ENCODE results near the gene PWWP2B. TPM values are rescaled to one million over a fixed set of nuclear protein-coding genes. Genes with fewer than 3 reads are reported as not detected.

Gene PWWP2B
- total RNA-seq, 1 experiment from 2014 or later, result 10.0 TPM

DNA sequence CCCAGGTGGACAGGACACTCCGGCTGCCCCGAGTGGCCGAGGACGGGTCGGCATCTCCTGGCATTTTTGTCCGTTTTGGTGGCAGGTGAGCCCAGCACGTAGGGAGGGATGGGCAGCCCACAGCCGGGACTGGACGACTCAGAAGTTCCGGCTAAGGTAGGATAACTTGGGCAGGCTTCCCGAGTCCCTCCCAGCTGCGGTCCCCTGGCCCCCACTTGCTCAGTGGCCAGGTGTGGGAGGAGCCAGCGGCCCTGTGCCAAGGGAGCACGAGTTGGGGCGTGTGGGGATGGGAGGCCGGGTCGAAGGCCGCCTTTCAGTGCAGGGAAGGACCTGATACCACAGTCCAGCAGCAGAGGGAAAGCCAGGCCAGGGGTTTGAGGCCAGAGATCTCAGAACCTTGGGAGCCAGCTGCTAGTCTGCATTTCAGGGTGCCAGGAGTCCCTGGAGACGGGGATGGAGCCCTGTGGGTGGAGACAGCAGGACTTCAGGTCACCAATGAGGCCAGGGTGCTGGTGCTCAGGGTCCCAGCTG lies 58.5 kb downstream of the PWWP2B start:
- TF ChIP-seq, protein P1, sequence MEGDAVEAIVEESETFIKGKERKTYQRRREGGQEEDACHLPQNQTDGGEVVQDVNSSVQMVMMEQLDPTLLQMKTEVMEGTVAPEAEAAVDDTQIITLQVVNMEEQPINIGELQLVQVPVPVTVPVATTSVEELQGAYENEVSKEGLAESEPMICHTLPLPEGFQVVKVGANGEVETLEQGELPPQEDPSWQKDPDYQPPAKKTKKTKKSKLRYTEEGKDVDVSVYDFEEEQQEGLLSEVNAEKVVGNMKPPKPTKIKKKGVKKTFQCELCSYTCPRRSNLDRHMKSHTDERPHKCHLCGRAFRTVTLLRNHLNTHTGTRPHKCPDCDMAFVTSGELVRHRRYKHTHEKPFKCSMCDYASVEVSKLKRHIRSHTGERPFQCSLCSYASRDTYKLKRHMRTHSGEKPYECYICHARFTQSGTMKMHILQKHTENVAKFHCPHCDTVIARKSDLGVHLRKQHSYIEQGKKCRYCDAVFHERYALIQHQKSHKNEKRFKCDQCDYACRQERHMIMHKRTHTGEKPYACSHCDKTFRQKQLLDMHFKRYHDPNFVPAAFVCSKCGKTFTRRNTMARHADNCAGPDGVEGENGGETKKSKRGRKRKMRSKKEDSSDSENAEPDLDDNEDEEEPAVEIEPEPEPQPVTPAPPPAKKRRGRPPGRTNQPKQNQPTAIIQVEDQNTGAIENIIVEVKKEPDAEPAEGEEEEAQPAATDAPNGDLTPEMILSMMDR (IDR thresholded peaks at IDR 0.05; ENCODE audit: unreplicated experiment), result no peak
- Mint-ChIP-seq H3K36me3 (ENCODE audit: insufficient read depth, unreplicated experiment) (peaks cover 7% of the 10 kb centered on the region), H3K4me1 (ENCODE audit: insufficient read depth, unreplicated experiment) (peaks cover 13% of the 10 kb centered on the region), H3K27me3 (ENCODE audit: insufficient read depth, unreplicated experiment) (no peaks in the 10 kb centered on the region), H3K4me3 (ENCODE audit: unreplicated experiment) (no peak overlapping the region), H3K9me3 (ENCODE audit: unreplicated experiment) (no peaks in the 10 kb centered on the region), H3K27ac (ENCODE audit: low read depth, unreplicated experiment) (no peak overlapping the region)
- CTCF ChIA-PET, result interaction anchor here (0.6 to 2.7 kb wide), 7 partner anchors 25 to 424 kb away, joined by 3 to 19 read pairs (median 3); no protein-coding TSS in a partner anchor
- no peak for DNase-seq (ENCODE audit: unreplicated experiment)
- POLR2A ChIA-PET, result no interaction called here
- intact Hi-C loops (cut with micrococcal nuclease), result no loop called here
- no TSS peak for BruUV-seq (replicated peaks)

DNA sequence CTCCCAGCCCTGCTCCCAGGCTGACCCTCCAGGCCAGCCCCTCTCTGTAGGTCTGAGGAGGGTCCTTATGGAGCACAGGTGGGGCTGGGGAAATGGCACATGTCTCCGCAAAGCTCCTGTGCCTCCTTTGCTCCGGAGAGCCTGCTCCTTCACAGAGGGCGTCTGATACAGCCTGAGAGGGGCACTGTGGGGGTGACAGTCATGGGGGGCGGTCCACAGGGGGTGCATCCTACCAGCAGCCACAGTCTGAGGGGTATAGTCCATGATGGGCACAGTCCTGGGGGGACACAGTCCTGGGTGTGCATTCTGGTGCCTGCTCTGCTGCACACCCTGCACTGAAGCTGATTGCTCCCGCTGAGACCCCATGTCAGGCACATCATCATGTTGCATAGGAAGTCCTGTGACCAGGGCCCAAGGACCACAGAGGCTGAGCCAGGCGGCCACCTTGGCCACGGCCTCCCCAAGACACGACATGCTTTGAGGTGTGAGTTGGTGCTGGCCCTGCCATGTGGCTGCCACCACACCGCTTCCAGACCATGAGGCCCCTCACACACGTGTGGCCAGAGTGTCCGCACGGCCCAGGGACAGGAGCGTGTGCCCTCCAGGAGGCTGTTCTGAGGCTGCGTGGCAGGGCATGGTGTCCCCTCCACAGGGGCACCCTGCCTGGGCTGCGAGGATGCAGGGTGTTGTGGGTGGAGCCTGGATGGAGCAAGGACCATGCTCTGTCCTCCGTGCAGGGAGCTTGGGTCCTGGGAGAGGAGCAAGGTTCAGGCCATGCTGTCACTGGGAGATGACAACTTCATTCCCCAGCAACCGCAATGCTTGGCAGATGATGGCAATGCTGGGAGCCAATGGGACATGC lies 59.2 kb downstream of the PWWP2B start:
- H3K36me3 Mint-ChIP-seq (ENCODE audit: insufficient read depth, unreplicated experiment), result peaks cover 7% of the 10 kb centered on the region
- no peak overlapping the region for H3K4me3 Mint-ChIP-seq (ENCODE audit: unreplicated experiment)
- no TSS peak for BruUV-seq (replicated peaks)
- DNase-seq (ENCODE audit: unreplicated experiment), result no peak
- H3K27me3 Mint-ChIP-seq (ENCODE audit: insufficient read depth, unreplicated experiment), result no peaks in the 10 kb centered on the region
- H3K9me3 Mint-ChIP-seq (ENCODE audit: unreplicated experiment), result no peaks in the 10 kb centered on the region
- H3K27ac Mint-ChIP-seq (ENCODE audit: low read depth, unreplicated experiment), result no peak overlapping the region
- peaks cover 13% of the 10 kb centered on the region for H3K4me1 Mint-ChIP-seq (ENCODE audit: insufficient read depth, unreplicated experiment)
- ChIA-PET CTCF (interaction anchor here (0.7 to 2.7 kb wide), 5 partner anchors 20 to 222 kb away, joined by 3 to 19 read pairs (median 3); no protein-coding TSS in a partner anchor), POLR2A (no interaction called here)
- TF ChIP-seq, protein P1 (IDR thresholded peaks at IDR 0.05; ENCODE audit: unreplicated experiment), result no peak
- intact Hi-C loops (cut with micrococcal nuclease), result no loop called here

DNA sequence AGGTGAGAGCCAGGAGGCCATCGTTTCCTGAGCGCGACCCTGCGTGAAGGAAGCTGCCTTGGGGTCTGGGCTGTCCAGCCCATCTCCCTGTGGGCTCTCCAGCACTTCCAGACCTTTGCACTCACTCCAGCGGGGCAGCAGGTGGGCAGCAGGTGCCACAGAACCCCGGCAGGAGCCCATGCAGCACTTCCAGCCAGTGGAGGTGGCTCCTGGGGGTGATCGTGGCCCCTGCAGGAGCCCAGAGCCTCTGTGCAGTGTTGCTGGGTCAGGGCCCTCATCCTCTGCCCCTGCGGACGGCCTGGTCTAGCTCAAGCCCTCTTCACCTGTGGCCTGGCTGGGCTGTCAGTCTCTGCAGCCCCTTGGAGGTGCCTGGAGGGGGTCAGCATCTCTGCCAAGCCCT lies 59.9 kb downstream of the PWWP2B start:
- TF ChIP-seq, protein P1 (IDR thresholded peaks at IDR 0.05; ENCODE audit: unreplicated experiment), result no peak
- Mint-ChIP-seq H3K9me3 (ENCODE audit: unreplicated experiment) (no peaks in the 10 kb centered on the region), H3K36me3 (ENCODE audit: insufficient read depth, unreplicated experiment) (peaks cover 1% of the 10 kb centered on the region), H3K4me3 (ENCODE audit: unreplicated experiment) (no peak overlapping the region), H3K27me3 (ENCODE audit: insufficient read depth, unreplicated experiment) (no peaks in the 10 kb centered on the region), H3K4me1 (ENCODE audit: insufficient read depth, unreplicated experiment) (peaks cover 7% of the 10 kb centered on the region), H3K27ac (ENCODE audit: low read depth, unreplicated experiment) (no peak overlapping the region)
- no TSS peak for BruUV-seq (replicated peaks)
- intact Hi-C loops (cut with micrococcal nuclease), result no loop called here
- DNase-seq (ENCODE audit: unreplicated experiment), result no peak
- POLR2A ChIA-PET, result no interaction called here
- CTCF ChIA-PET, result interaction anchor here (0.6 to 1.1 kb wide), 3 partner anchors 19 to 182 kb away, joined by 3 to 4 read pairs (median 4); no protein-coding TSS in a partner anchor

DNA sequence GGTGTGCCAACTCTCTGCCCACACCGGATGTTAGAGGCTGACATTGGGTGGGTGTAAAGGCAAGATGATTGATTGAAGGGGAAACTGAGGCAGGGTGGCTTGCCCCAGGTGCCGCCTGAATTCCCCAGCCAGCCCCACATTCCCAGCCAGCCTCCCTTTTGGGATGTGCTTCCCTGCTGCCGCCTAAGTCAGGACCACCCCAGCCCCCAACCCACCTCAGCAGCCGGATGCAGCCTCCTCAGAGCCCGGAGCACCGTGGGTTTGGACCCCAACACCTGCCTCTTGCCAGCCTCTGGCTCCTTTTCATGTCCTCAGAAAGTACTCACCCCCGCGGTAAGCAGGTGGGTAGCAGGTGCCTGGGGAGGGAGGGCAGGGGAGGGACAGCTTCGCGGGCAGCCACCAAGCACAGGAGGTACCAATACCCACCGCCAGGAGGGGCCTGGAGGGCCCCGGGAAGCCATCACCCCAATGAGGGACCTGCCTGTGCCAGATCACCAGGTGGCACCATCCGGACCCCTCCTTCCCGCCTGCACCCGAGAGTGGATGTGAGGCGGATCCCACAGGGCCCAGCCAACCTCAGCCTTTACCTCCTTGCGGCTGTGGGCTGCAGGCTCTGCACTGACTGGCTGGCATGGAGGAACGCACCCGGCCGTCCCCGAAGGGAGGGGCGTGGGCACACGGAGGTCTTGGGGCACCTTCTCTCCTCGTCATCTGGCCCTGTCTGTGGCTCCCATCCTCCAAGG lies 60.5 kb downstream of the PWWP2B start:
- TF ChIP-seq, protein P1 (IDR thresholded peaks at IDR 0.05; ENCODE audit: unreplicated experiment), result no peak
- H3K9me3 Mint-ChIP-seq (ENCODE audit: unreplicated experiment), result no peaks in the 10 kb centered on the region
- no peaks in the 10 kb centered on the region for H3K27me3 Mint-ChIP-seq (ENCODE audit: insufficient read depth, unreplicated experiment)
- BruUV-seq (replicated peaks), result no TSS peak
- H3K4me3 Mint-ChIP-seq (ENCODE audit: unreplicated experiment), result no peak overlapping the region
- no peak overlapping the region for H3K27ac Mint-ChIP-seq (ENCODE audit: low read depth, unreplicated experiment)
- intact Hi-C loops (cut with micrococcal nuclease), result loop anchor here (1.0 kb wide), 2 partner anchors 120 to 180 kb away; no protein-coding TSS in a partner anchor
- H3K4me1 Mint-ChIP-seq (ENCODE audit: insufficient read depth, unreplicated experiment), result peaks cover 7% of the 10 kb centered on the region
- ChIA-PET POLR2A (no interaction called here), CTCF (interaction anchor here (0.6 to 7.2 kb wide), 14 partner anchors 16 to 186 kb away, joined by 3 to 65 read pairs (median 4); no protein-coding TSS in a partner anchor)
- no peak for DNase-seq (ENCODE audit: unreplicated experiment)
- H3K36me3 Mint-ChIP-seq (ENCODE audit: insufficient read depth, unreplicated experiment), result no peaks in the 10 kb centered on the region

Data from MCF 10A (cell line).